DMS153 treated with DMSO at 0.1 percent for 48 hours (cell line): ENCODE data around the gene NEK2.
"Not testable (repeated sequence)": the region's sequence is repeated elsewhere in the genome, so short reads cannot be mapped to it uniquely, and the experiment has no call there.

Experiments used
- DNase-seq: peaks from one replicate; lab custom pipeline; 2025; ENCODE audit not compliant: unreplicated experiment; lab: John Stamatoyannopoulos, UW

NEK2 gene

GRCh38 chr1:211634461-211634860 is 41.0 kb downstream of the NEK2 start:
- DNase-seq = no peak

- no peak for DNase-seq
Observed at GRCh38 chr1:211633524-211633846, 41.9 kb downstream of the NEK2 start.

GRCh38 chr1:211632808-211633523 is 42.5 kb downstream of the NEK2 start:
- no peak for DNase-seq

- DNase-seq = no peak
Observed at GRCh38 chr1:211632117-211632807, 43.2 kb downstream of the NEK2 start.

- DNase-seq = no peak
Observed at GRCh38 chr1:211631168-211631567, 44.3 kb downstream of the NEK2 start.

GRCh38 chr1:211630236-211631081 is 45.0 kb downstream of the NEK2 start:
- no peak for DNase-seq

- DNase-seq = no peak
Observed at GRCh38 chr1:211628417-211628816, 47.0 kb downstream of the NEK2 start.

GRCh38 chr1:211627259-211627658 is 48.2 kb downstream of the NEK2 start:
- DNase-seq = no peak

GRCh38 chr1:211625866-211626265 is 49.6 kb downstream of the NEK2 start:
- not testable (repeated sequence) for DNase-seq

GRCh38 chr1:211625040-211625439 is 50.4 kb downstream of the NEK2 start:
- no peak for DNase-seq

- DNase-seq = no peak
Observed at GRCh38 chr1:211623515-211623914, 51.9 kb downstream of the NEK2 start.

GRCh38 chr1:211621447-211622198 is 53.8 kb downstream of the NEK2 start:
- no peak for DNase-seq

- no peak for DNase-seq
Observed at GRCh38 chr1:211620097-211620496, 55.3 kb downstream of the NEK2 start.

- no peak for DNase-seq
Observed at GRCh38 chr1:211619033-211619996, 56.1 kb downstream of the NEK2 start.

- no peak for DNase-seq
Observed at GRCh38 chr1:211616965-211617297, 58.5 kb downstream of the NEK2 start.

- no peak for DNase-seq
Observed at GRCh38 chr1:211616231-211616964, 59.0 kb downstream of the NEK2 start.

GRCh38 chr1:211614615-211615014 is 60.8 kb downstream of the NEK2 start:
- DNase-seq = no peak

- DNase-seq = no peak
Observed at GRCh38 chr1:211613951-211614350, 61.5 kb downstream of the NEK2 start.

- no peak for DNase-seq
Observed at GRCh38 chr1:211613108-211613947, 62.1 kb downstream of the NEK2 start.
